ENCODE results near the gene SLC12A9.
"Not testable (repeated sequence)": the region's sequence is repeated elsewhere in the genome, so short reads cannot be mapped to it uniquely, and the experiment has no call there.

The SLC12A9 gene

GRCh38 chr7:100840470-100841100, 11.9 kb upstream of the SLC12A9 start:
- no peak overlapping the region for H3K9ac ChIP-seq (ENCODE audit: low read length)
- TF ChIP-seq EZH2 (IDR thresholded peaks at IDR 0.05; ENCODE audit: borderline replicate concordance, low read length): no peak
- TF ChIP-seq CTCF (IDR thresholded peaks at IDR 0.05; ENCODE audit: low read length): no peak

GRCh38 chr7:100847360-100847759, 5.2 kb upstream of the SLC12A9 start:
- Histone ChIP-seq H3K4me1 (ENCODE audit: insufficient read depth, low read length, severe bottlenecking) (peaks cover 5% of the 10 kb centered on the region), H3K9me2 (ENCODE audit: low read depth, low read length) (no peaks in the 10 kb centered on the region), H3F3A (ENCODE audit: insufficient read depth, low read length) (no peaks in the 10 kb centered on the region), H3K36me3 (ENCODE audit: insufficient read depth, low read length) (no peaks in the 10 kb centered on the region), H3K9ac (ENCODE audit: low read length) (no peak overlapping the region), H3K9me3 (ENCODE audit: low read length) (no peaks in the 10 kb centered on the region), H3K4me3 (ENCODE audit: low read depth, low read length, poor library complexity, severe bottlenecking) (no peak overlapping the region), H2AFZ (ENCODE audit: low read length) (no peak overlapping the region), H3K79me2 (ENCODE audit: insufficient read depth, low read length) (no peaks in the 10 kb centered on the region), H4K20me1 (ENCODE audit: insufficient read depth, low read length) (no peaks in the 10 kb centered on the region), H3K27ac (ENCODE audit: low read depth, low read length, poor library complexity, severe bottlenecking) (no peak overlapping the region), H3K27me3 (ENCODE audit: insufficient read depth, low read length) (no peaks in the 10 kb centered on the region), H3K4me2 (ENCODE audit: low read length) (no peak overlapping the region)
- no peak for TF ChIP-seq CTCF (IDR thresholded peaks at IDR 0.05; ENCODE audit: low read length)
- TF ChIP-seq EZH2 (IDR thresholded peaks at IDR 0.05; ENCODE audit: borderline replicate concordance, low read length): no peak

More at GRCh38 chr7:100840470-100841100, 11.9 kb upstream of the SLC12A9 start:
- Histone ChIP-seq H3K9me3 (ENCODE audit: low read length) (no peaks in the 10 kb centered on the region), H3K4me2 (ENCODE audit: low read length) (no peak overlapping the region), H3K27ac (ENCODE audit: low read depth, low read length, poor library complexity, severe bottlenecking) (no peak overlapping the region), H3K9me2 (ENCODE audit: low read depth, low read length) (no peaks in the 10 kb centered on the region), H3F3A (ENCODE audit: insufficient read depth, low read length) (no peaks in the 10 kb centered on the region), H3K4me3 (ENCODE audit: low read depth, low read length, poor library complexity, severe bottlenecking) (no peak overlapping the region), H4K20me1 (ENCODE audit: insufficient read depth, low read length) (no peaks in the 10 kb centered on the region), H3K79me2 (ENCODE audit: insufficient read depth, low read length) (no peaks in the 10 kb centered on the region), H2AFZ (ENCODE audit: low read length) (no peak overlapping the region), H3K27me3 (ENCODE audit: insufficient read depth, low read length) (no peaks in the 10 kb centered on the region), H3K36me3 (ENCODE audit: insufficient read depth, low read length) (no peaks in the 10 kb centered on the region), H3K4me1 (ENCODE audit: insufficient read depth, low read length, severe bottlenecking) (peaks cover 9% of the 10 kb centered on the region)

- H4K20me1 ChIP-seq (ENCODE audit: insufficient read depth, low read length): no peaks in the 10 kb centered on the region
- peaks cover 12% of the 10 kb centered on the region for H3K4me1 ChIP-seq (ENCODE audit: insufficient read depth, low read length, severe bottlenecking)
- no peak overlapping the region for H3K4me3 ChIP-seq (ENCODE audit: low read depth, low read length, poor library complexity, severe bottlenecking)
- no peaks in the 10 kb centered on the region for H3K9me3 ChIP-seq (ENCODE audit: low read length)
- no peak for TF ChIP-seq CTCF (IDR thresholded peaks at IDR 0.05; ENCODE audit: low read length)
- no peak for TF ChIP-seq EZH2 (IDR thresholded peaks at IDR 0.05; ENCODE audit: borderline replicate concordance, low read length)
- no peak overlapping the region for H3K4me2 ChIP-seq (ENCODE audit: low read length)
- no peaks in the 10 kb centered on the region for H3K36me3 ChIP-seq (ENCODE audit: insufficient read depth, low read length)
- no peaks in the 10 kb centered on the region for H3K79me2 ChIP-seq (ENCODE audit: insufficient read depth, low read length)
- no peak overlapping the region for H3K9ac ChIP-seq (ENCODE audit: low read length)
- H2AFZ ChIP-seq (ENCODE audit: low read length): no peak overlapping the region
- H3K27me3 ChIP-seq (ENCODE audit: insufficient read depth, low read length): no peaks in the 10 kb centered on the region
- no peaks in the 10 kb centered on the region for H3F3A ChIP-seq (ENCODE audit: insufficient read depth, low read length)
- H3K9me2 ChIP-seq (ENCODE audit: low read depth, low read length): no peaks in the 10 kb centered on the region
- H3K27ac ChIP-seq (ENCODE audit: low read depth, low read length, poor library complexity, severe bottlenecking): no peak overlapping the region
Measured at GRCh38 chr7:100854146-100854895, 1.8 kb downstream of the SLC12A9 start.

- not testable (repeated sequence) for H3K27ac ChIP-seq (ENCODE audit: low read depth, low read length, poor library complexity, severe bottlenecking); H3K4me2 ChIP-seq (ENCODE audit: low read length); H4K20me1 ChIP-seq (ENCODE audit: insufficient read depth, low read length); H3K27me3 ChIP-seq (ENCODE audit: insufficient read depth, low read length); H3F3A ChIP-seq (ENCODE audit: insufficient read depth, low read length); H3K9me3 ChIP-seq (ENCODE audit: low read length); H3K79me2 ChIP-seq (ENCODE audit: insufficient read depth, low read length); H3K36me3 ChIP-seq (ENCODE audit: insufficient read depth, low read length); H2AFZ ChIP-seq (ENCODE audit: low read length); H3K9me2 ChIP-seq (ENCODE audit: low read depth, low read length); H3K4me3 ChIP-seq (ENCODE audit: low read depth, low read length, poor library complexity, severe bottlenecking); H3K9ac ChIP-seq (ENCODE audit: low read length)
- peaks cover 12% of the 10 kb centered on the region for H3K4me1 ChIP-seq (ENCODE audit: insufficient read depth, low read length, severe bottlenecking)
Measured at GRCh38 chr7:100854899-100855298, 2.4 kb downstream of the SLC12A9 start.
